GM21717 (cell line): ENCODE data around the gene SEPTIN5.
"Not testable (repeated sequence)": the region's sequence is repeated elsewhere in the genome, so short reads cannot be mapped to it uniquely, and the experiment has no call there.

Source experiments
- ATAC-seq: cut with Tn5 transposase; IDR thresholded peaks from one replicate; pipeline ENCODE4 v1.9.1; 2021; ENCODE audit warnings: mild to moderate bottlenecking, moderate library complexity; ENCODE audit not compliant: unreplicated experiment

SEPTIN5 gene

DNA sequence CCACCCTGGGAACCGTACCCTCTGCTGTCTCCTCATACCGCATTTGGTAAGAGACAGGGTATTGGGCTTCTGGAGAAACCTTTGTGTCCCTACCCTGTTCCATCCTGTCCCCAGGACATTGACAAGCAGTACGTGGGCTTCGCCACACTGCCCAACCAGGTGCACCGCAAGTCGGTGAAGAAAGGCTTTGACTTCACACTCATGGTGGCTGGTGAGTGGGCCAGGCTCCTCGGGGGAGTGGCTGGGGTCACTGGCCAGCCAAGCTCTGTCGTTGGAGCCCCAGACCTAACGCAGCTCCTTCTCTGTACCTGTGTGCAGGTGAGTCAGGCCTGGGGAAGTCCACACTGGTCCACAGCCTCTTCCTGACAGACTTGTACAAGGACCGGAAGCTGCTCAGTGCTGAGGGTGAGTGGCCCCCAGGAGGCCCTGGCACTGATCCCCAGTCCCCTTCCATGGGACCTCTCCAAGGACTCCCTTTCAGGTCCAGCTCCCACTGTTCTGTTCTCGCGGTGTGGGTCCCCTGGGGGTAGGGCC lies 5.3 kb downstream of the SEPTIN5 start:
- no peak for ATAC-seq

DNA sequence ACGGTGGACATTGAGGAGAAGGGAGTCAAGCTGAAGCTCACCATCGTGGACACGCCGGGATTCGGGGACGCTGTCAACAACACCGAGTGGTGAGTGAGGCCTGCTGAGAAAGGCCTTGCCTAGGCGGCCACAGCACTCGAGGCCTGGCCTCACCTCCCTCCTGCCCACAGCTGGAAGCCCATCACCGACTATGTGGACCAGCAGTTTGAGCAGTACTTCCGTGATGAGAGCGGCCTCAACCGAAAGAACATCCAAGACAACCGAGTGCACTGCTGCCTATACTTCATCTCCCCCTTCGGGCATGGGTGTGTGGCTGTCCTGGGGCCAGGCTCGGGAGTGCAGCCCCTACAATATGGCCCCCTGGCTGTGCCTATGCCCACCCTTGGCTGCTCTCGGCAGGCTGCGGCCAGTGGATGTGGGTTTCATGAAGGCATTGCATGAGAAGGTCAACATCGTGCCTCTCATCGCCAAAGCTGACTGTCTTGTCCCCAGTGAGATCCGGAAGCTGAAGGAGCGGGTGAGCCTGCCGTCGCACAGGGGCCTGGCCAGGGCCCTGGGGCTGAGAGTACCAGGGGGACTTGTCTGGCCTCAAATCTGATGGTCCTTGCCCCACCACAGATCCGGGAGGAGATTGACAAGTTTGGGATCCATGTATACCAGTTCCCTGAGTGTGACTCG lies 6.0 kb downstream of the SEPTIN5 start:
- no peak for ATAC-seq

DNA sequence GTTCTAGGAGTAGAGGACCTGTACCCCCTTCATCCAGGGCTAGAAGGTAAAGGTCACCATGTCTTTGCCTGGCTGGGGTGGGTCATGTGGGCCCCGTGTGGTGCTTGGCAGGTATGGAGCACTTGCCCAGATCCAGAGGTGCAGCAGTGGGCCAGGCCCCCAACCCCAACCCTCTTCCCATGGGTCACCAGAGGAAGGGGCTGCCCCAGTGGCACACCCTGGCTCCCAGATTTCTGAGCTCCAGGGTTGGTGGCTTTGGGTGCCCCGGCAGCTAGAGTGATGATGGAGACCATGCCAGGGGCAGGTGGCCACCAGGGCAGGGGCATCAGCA lies 6.7 kb downstream of the SEPTIN5 start:
- ATAC-seq = no peak

DNA sequence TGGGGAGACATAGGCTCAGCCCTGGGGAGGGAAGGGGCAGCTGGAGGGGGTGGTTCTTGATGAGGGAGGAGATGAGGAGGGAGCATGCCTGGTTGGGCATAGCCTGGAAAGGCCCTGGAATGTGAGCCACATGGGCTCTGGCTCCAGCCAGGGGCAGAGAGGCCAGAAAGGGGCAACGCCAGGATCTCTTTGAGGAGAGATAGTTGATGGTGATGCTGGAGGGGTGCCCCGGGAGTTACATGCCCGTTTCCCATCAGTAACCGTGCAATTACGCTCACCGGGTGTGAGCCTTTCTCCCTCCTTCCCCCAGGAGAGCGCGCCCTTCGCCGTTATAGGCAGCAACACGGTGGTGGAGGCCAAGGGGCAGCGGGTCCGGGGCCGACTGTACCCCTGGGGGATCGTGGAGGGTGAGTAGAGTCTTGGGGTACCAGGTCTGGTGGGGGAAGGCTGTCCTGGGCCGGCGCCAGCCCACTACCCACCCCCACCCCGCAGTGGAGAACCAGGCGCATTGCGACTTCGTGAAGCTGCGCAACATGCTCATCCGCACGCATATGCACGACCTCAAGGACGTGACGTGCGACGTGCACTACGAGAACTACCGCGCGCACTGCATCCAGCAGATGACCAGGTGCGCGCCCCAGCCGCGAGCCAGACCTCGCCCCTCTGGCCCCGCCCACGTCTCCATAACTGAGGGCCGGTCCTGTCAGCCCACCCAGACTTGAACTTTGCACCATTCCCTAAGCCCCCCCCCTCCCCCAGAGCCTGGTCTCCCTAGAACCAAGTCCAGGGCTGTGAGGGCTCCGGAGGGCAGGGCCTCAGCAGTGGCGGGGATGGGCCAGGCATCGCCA lies 7.3 kb downstream of the SEPTIN5 start:
- no peak for ATAC-seq

DNA sequence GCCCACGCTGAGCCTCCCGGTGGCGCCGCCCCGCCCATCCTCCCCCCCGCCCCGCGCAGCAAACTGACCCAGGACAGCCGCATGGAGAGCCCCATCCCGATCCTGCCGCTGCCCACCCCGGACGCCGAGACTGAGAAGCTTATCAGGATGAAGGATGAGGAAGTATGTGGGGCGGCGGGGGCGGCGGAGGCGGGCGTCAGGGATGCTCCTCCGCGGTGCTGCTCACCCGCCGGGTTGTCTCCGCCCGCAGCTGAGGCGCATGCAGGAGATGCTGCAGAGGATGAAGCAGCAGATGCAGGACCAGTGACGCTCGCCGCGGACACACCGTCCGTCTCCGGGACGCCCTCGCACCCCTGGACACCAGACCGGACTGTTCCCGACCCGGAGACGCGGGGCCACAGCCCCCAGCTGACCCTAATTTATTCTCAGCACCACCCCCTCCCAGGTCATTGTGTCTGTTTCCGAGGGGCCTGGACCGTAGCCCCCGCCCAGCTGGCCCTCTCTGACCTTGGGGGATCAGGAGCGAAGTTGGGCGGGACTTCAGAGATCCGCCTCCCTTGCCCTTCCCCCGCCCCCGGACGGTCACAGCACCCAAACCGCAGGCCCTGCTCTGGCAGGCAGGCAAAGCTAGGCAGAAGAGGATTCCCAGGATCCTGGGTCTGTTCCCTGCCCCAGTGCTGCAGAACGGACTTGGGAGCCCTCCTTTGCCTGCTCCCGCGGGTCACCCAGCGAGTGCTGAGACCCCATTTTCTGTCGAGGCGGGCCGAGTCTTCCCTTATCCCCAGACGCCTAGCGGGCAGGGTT lies 8.1 kb downstream of the SEPTIN5 start:
- ATAC-seq = no peak

DNA sequence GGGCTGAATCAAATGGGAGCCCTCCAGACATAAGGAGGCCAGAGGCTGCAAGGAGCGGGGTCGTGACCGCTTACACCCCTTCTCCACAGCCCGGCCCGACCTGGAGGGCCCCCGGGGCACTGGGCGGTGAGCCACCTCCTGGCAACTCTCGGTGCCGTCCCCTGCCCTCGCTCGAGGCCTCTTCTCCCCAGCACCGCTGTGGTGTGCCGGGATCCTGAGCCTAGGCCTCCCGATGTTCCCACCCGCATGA lies 8.6 kb downstream of the SEPTIN5 start:
- no peak for ATAC-seq

DNA sequence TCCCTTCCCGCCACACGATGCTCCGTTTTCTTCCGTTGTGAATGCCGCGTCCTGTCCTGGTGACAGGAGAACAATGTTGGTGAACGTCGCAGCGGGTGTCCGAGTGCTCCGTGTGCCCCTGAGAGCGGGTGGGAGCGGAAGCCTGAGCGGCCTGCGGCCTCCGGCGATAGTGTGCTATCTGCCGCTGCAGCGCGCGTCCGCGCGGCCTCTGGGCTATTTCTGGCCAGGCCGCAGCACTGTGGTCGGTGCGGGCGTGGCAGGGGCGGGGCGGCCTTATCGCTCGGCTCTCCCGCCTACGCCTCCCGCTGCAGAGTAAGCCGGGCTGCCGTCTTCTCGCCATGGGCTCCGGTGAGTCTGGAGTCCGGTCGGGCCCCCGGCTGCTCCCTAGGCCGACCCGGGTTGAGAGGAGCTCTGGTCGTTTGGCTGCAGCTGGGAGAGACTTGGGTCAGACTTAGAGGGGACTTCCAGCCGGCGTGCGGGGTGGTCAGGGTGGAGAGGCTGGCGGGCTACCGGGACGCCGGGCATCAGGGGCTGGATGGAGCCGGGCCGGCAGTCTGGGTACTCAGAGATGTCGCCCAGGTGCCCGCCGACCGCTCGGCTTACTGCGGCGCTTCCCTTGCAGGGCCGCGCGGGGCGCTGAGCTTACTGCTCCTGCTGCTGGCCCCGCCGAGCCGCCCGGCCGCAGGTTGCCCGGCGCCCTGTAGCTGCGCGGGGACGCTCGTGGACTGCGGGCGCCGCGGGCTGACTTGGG lies 9.1 kb downstream of the SEPTIN5 start, which contains the start of gene GP1BB:
GP1BB (plus strand) TSS at position 308 of the 751 bp plus-strand sequence; CDS start at position 339, 31 bp downstream.
- no peak for ATAC-seq

DNA sequence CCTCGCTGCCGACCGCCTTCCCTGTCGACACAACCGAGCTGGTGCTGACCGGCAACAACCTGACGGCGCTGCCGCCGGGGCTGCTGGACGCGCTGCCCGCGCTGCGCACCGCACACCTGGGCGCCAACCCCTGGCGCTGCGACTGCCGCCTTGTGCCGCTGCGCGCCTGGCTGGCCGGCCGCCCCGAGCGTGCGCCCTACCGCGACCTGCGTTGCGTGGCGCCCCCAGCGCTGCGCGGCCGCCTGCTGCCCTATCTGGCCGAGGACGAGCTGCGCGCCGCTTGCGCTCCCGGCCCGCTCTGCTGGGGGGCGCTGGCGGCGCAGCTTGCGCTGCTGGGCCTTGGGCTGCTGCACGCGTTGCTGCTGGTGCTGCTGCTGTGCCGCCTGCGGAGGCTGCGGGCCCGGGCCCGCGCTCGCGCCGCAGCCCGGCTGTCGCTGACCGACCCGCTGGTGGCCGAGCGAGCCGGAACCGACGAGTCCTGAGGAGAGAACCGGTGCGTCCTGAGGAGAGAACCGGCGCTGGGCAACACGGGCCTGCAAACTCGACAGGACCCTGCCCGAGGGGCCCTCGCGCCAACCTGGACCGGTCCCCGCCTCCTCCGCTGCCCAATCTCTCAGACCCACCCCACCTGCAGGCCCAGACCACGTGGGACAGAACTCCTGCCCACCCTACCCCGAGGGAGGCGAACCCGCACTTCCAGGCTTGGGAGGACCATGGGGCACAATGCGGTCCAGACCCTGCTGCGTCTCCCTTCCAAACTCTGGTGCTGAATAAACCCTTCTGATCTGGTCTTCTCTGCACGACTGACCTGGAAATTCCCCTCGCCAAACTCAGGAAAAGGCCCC lies 9.9 kb downstream of the SEPTIN5 start:
- no peak for ATAC-seq

DNA sequence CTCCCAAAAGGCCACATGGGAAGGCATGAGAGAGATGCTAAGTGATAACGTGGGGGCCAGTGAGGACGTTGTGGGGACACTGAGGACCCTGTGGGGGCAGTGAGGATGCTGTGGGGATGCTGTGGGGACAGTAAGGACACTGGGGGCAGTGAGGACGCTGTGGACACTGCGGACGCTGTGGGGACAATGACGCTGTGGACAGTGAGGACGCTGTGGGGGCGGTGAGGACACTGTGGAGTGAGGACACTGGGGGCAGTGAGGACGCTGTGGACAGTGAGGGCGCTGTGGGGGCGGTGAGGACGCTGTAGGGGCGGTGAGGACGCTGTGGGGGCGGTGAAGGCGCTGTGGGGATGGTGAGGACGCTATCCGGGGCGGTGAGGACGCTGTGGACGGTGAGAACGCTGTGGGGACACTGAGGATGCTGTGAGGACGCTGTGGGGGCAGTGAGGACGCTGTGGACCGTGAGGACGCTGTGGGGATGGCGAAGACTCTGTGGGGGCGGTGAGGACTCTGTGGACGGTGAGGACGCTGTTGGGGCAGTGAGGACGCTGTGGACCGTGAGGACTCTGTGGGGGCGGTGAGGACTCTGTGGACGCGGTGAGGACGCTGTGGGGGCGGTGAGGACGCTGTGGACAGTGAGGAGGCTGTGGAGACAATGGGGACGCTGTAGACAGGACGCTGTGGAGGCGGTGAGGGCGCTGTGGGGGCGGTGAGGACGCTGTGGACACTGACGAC lies 10.8 kb downstream of the SEPTIN5 start:
- ATAC-seq = no peak

DNA sequence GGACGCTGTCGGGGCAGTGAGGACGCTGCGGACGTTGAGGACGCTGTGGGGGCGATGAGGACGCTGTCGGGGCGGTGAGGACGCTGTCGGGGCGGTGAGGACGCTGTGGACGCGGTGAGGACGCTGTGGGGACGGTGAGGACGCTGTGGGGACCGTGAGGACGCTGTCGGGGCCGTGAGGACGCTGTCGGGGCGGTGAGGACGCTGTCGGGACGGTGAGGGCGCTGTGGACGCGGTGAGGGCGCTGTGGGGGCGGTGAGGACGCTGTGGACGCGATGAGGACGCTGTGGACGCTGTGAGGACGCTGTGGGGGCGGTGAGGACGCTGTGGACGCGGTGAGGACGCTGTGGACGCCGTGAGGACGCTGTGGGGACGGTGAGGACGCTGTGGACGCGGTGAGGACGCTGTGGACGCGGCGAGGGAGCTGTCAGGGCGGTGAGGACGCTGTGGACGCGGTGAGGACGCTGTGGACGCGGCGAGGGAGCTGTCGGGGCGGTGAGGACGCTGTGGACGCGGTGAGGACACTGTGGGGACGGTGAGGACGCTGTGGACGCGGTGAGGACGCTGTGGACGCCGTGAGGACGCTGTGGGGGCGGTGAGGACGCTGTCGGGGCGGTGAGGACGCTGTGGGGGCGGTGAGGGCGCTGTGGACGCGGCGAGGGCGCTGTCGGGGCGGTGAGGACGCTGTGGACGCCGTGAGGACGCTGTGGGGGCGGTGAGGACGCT lies 11.9 kb downstream of the SEPTIN5 start:
- ATAC-seq = not testable (repeated sequence)

DNA sequence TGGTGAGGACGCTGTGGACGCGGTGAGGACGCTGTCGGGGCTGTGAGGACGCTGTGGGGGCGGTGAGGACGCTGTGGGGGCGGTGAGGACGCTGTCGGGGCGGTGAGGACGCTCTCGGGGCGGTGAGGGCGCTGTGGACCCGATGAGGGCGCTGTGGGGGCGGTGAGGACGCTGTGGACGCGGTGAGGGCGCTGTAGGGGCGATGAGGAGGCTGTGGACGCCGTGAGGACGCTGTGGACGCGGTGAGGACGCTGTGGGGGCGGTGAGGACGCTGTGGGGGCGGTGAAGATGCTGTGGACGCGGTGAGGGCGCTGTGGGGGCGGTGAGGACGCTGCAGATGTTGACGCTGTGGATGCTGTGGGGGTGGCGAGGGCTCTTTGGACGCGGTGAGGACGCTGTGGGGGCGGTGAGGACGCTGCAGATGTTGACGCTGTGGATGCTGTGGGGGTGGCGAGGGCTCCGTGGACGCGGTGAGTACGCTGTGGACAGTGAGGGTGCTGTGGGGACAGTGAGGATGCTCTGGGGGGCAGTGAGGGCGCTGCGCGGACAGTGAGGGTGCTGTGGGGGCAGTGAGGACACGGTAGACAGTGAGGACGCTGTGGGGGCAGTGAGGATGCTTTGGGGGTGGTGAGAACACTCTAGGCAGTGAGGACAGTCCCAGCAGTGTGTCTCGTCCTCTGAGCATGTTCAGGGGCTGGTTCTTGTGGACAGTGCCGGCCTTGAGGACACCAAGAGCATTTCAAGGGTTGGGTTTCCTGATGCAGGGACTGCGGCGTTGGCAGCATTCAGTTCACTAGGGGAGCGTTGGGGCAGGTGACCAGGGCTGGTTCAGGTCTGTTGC lies 13.2 kb downstream of the SEPTIN5 start:
- no peak for ATAC-seq

DNA sequence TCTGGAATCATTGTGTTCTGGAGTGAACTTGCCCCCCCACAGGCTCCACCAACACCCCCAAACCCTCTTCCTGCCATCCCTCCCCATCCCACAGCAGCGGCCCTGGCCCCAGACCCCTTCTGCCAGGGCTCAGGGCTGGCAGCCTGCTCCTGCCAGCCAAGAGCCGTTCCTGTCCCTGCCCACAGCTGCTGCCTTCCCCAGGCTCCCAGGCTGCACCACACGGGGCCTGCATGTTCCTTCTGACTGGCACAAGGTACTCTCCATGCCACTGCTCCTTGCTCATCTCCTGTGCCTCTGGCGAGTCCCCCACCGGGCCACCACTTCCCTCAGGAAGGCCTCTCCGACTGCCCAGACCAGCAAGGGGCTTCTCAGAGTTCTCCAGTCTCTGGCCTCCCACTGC lies 14.0 kb downstream of the SEPTIN5 start:
- no peak for ATAC-seq

DNA sequence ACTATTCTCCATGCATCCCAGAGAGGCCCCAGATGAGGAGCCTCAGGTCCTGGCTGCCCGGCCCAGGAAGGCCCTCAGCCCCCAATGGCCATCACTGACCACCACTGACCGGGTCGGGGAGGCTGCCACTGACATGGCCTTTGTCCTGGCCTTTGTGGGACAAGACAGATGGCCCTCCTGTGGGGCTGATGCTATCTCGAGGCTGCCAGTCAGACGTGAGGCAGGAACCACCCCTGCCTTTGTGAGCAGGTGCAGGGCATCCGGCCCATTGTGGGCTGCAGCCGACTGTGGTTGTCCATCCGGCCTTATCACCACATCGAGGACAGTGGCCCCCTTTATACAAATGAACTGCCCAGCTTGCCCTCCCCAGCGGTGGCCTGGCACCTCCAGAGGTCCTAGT lies 14.5 kb downstream of the SEPTIN5 start:
- ATAC-seq = no peak

DNA sequence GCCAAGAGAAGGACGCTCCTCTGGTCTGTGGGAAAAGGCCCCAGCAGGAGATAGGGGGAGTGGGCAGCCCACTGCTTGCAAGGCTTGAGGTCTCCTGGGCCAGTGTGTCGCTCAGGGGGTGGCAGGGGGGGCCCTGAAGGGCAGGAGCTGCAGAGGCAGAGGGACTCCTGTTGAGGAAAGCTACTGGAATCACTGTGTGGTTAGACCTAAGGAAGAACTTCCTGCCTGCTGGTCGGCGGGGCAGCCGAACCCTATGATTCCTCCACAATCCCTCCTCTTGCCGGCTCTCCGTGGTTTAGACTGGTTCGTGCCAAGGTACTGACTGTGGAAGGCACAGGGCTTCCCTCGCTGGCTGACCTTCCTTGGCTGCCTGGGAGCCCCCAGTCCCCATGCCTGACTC lies 15.2 kb downstream of the SEPTIN5 start:
- no peak for ATAC-seq

DNA sequence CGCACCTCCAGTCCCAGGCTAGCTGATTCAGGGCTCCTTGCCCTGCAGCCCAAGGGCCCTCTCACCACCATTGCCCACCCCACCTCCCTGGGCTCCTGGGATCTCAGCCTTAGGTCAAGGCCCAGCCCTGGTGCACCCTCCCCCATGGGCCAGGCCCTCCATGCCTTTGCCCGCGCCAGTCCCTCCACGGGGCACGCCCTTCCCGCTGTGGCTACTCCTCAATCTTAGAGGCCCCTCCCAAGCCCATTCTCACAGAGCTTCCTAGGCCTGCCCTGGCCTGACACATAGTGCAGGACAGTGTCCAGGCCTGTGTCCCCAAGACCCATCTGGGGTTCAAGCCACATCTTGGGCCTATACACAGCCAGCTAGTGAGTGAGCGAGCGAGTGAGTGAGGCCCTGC lies 15.9 kb downstream of the SEPTIN5 start:
- no peak for ATAC-seq

DNA sequence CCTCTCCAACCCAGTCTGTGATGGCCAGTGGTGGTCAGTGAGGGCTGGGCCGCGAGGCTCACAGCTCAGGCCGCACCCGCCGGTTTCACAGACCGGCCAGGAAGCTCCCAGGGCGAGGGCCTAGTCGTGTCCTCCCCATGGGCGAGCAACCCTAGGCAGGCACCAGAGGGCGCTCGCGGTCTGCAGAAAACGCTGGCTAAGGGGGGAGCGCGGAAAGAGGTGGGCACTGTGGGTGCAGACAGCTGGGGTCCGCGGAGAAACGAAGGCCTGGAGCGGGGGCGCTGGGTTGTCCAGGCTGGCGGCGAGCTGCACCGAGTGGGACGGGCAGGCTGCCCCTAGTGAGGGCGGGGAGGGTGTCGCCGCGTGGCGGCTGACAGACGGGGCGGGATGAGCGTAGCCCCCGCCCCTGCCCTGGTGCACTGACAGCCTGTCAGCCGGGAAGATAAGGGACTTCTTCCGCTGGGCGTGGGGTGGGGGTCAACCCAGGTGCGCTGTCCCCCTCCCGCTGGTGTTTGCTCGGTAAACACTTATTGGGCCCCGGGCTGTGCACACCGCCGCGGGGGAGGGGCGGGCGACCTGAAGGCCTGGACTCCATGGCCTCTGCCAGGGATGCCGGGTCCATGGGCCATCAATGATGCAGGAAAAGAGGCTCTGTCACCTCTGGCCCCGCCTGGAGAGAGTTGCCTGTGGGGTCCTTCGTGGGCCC lies 16.5 kb downstream of the SEPTIN5 start:
- no peak for ATAC-seq
